Parathyroid adenoma (tissue), 2 donors: ENCODE results near the gene TESMIN.

Experiments
- H2AFZ ChIP-seq: fragments of 300-600 bp; sonication (generic); one replicate; pipeline ENCODE4 v1.7.0; 2017; ENCODE audit warnings: antibody characterized with exemption, mild to moderate bottlenecking
- H3K27ac ChIP-seq: fragments of 300-600 bp; sonication (generic); one replicate; pipeline ENCODE4 v1.7.0; 2017
- H3K27me3 ChIP-seq: fragments of 300-600 bp; sonication (generic); one replicate; pipeline ENCODE4 v1.7.0; 2017; ENCODE audit warnings: low read length; ENCODE audit not compliant: control insufficient read depth, insufficient read depth
- H3K36me3 ChIP-seq: fragments of 300-600 bp; sonication (generic); one replicate; pipeline ENCODE4 v1.7.0; 2017; ENCODE audit warnings: low read length; ENCODE audit not compliant: control insufficient read depth, insufficient read depth
- H3K4me1 ChIP-seq: fragments of 300-600 bp; sonication (generic); one replicate; pipeline ENCODE4 v1.7.0; 2017; ENCODE audit warnings: control low read depth
- H3K4me2 ChIP-seq: fragments of 300-600 bp; sonication (generic); one replicate; pipeline ENCODE4 v1.7.0; 2017; ENCODE audit warnings: low read length
- H3K4me3 ChIP-seq: fragments of 300-600 bp; sonication (generic); one replicate; pipeline ENCODE4 v1.7.0; 2017; ENCODE audit warnings: low read depth, low read length
- H3K79me2 ChIP-seq: fragments of 300-600 bp; sonication (generic); one replicate; pipeline ENCODE4 v1.7.0; 2017; ENCODE audit warnings: control low read depth
- H3K9ac ChIP-seq: fragments of 300-600 bp; sonication (generic); one replicate; pipeline ENCODE4 v1.7.0; 2017; ENCODE audit warnings: mild to moderate bottlenecking
- H3K9me3 ChIP-seq: fragments of 300-600 bp; sonication (generic); one replicate; pipeline ENCODE4 v1.7.0; 2017; ENCODE audit warnings: low read length; ENCODE audit not compliant: control insufficient read depth
- TF ChIP-seq, protein P1 (sequence below): fragments of 300-600 bp; sonication (generic); IDR thresholded peaks from one replicate; pipeline ENCODE4 v1.7.0; 2017; ENCODE audit warnings: antibody characterized with exemption, mild to moderate bottlenecking
- donor health status: primary hyperparathyroidism.

The TESMIN gene

GRCh38 chr11:68757711-68758110 lies 6.4 kb upstream of the TESMIN start:
- Histone ChIP-seq H3K27ac (no peak overlapping the region), H3K9ac (no peak overlapping the region), H3K36me3 (no peaks in the 10 kb centered on the region), H3K79me2 (no peaks in the 10 kb centered on the region), H3K9me3 (no peaks in the 10 kb centered on the region), H3K4me2 (no peak overlapping the region), H2AFZ (no peak overlapping the region), H3K4me3 (no peak overlapping the region), H3K27me3 (no peaks in the 10 kb centered on the region), H3K4me1 (no peaks in the 10 kb centered on the region)
- TF ChIP-seq, protein P1, sequence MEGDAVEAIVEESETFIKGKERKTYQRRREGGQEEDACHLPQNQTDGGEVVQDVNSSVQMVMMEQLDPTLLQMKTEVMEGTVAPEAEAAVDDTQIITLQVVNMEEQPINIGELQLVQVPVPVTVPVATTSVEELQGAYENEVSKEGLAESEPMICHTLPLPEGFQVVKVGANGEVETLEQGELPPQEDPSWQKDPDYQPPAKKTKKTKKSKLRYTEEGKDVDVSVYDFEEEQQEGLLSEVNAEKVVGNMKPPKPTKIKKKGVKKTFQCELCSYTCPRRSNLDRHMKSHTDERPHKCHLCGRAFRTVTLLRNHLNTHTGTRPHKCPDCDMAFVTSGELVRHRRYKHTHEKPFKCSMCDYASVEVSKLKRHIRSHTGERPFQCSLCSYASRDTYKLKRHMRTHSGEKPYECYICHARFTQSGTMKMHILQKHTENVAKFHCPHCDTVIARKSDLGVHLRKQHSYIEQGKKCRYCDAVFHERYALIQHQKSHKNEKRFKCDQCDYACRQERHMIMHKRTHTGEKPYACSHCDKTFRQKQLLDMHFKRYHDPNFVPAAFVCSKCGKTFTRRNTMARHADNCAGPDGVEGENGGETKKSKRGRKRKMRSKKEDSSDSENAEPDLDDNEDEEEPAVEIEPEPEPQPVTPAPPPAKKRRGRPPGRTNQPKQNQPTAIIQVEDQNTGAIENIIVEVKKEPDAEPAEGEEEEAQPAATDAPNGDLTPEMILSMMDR: no peak

GRCh38 chr11:68756171-68756766 lies 4.9 kb upstream of the TESMIN start:
- H3K36me3 ChIP-seq: no peaks in the 10 kb centered on the region
- TF ChIP-seq, protein P1: no peak

GRCh38 chr11:68753300-68753699 lies 2.0 kb upstream of the TESMIN start:
- Histone ChIP-seq H3K4me1 (no peaks in the 10 kb centered on the region), H3K27me3 (no peaks in the 10 kb centered on the region), H3K36me3 (no peaks in the 10 kb centered on the region), H2AFZ (no peak overlapping the region), H3K9me3 (no peaks in the 10 kb centered on the region), H3K9ac (no peak overlapping the region), H3K27ac (no peak overlapping the region), H3K79me2 (no peaks in the 10 kb centered on the region), H3K4me3 (no peak overlapping the region), H3K4me2 (no peak overlapping the region)
- TF ChIP-seq, protein P1: no peak

More at GRCh38 chr11:68756171-68756766, 4.9 kb upstream of the TESMIN start:
- no peak overlapping the region for H3K9ac ChIP-seq
- no peak overlapping the region for H2AFZ ChIP-seq
- H3K27me3 ChIP-seq: no peaks in the 10 kb centered on the region
- H3K79me2 ChIP-seq: no peaks in the 10 kb centered on the region
- no peaks in the 10 kb centered on the region for H3K4me1 ChIP-seq
- H3K4me3 ChIP-seq: no peak overlapping the region
- no peaks in the 10 kb centered on the region for H3K9me3 ChIP-seq
- no peak overlapping the region for H3K4me2 ChIP-seq
- no peak overlapping the region for H3K27ac ChIP-seq

DNA sequence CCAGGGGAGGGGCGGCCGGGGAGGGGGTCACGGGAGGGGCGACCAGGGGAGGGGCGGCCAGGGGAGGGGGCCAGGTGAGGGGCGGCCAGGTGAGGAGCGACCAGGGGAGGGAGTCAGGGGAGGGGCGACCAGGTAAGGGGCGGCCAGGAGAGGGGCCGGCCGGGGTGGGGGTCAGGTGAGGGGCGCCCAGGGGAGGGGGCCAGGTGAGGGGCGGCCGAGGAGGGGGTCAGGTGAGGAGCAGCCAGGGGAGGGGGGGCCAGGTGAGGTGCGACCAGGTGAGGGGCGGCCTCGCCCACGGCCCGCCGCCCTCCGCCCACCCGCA lies 355 bp downstream of the TESMIN start:
- H3K79me2 ChIP-seq: no peaks in the 10 kb centered on the region
- no peak overlapping the region for H3K4me3 ChIP-seq
- peak overlapping the region; percentile 44 for H3K4me2 ChIP-seq
- no peak overlapping the region for H3K27ac ChIP-seq
- H2AFZ ChIP-seq: no peak overlapping the region
- H3K27me3 ChIP-seq: no peaks in the 10 kb centered on the region
- TF ChIP-seq, protein P1: no peak
- no peaks in the 10 kb centered on the region for H3K36me3 ChIP-seq
- no peak overlapping the region for H3K9ac ChIP-seq
- no peaks in the 10 kb centered on the region for H3K9me3 ChIP-seq
- H3K4me1 ChIP-seq: no peaks in the 10 kb centered on the region
